GM21423 (cell line): ENCODE data around the gene RWDD1.
"Not testable (repeated sequence)": the region's sequence is repeated elsewhere in the genome, so short reads cannot be mapped to it uniquely, and the experiment has no call there.

Experiments
- ATAC-seq: cut with Tn5 transposase; IDR thresholded peaks from one replicate; pipeline ENCODE4 v1.9.1; 2021; ENCODE audit warnings: mild to moderate bottlenecking, moderate library complexity; ENCODE audit not compliant: unreplicated experiment

The RWDD1 gene

GRCh38 chr6:116604868-116605267, 33.6 kb downstream of the RWDD1 start:
- not testable (repeated sequence) for ATAC-seq

- ATAC-seq = no peak
Measured at GRCh38 chr6:116605935-116606334, 34.6 kb downstream of the RWDD1 start.

GRCh38 chr6:116611056-116611455, 39.8 kb downstream of the RWDD1 start:
- no peak for ATAC-seq

GRCh38 chr6:116615937-116616736, 44.8 kb downstream of the RWDD1 start, which contains the start of gene RSPH4A:
RSPH4A (plus strand) TSS chr6:116616479; CDS start chr6:116616624, 145 bp downstream.
- peak; percentile 99 for ATAC-seq

- ATAC-seq = peak; percentile 31
Measured at GRCh38 chr6:116616737-116617053, 45.4 kb downstream of the RWDD1 start.

- ATAC-seq = no peak
Measured at GRCh38 chr6:116624036-116624805, 52.9 kb downstream of the RWDD1 start.

- no peak for ATAC-seq
Measured at GRCh38 chr6:116625872-116626271, 54.6 kb downstream of the RWDD1 start.

- ATAC-seq = no peak
Measured at GRCh38 chr6:116629563-116629981, 58.3 kb downstream of the RWDD1 start.

- peak; percentile 88 for ATAC-seq
Measured at GRCh38 chr6:116631379-116631990, 60.2 kb downstream of the RWDD1 start.

GRCh38 chr6:116633685-116634084, 62.4 kb downstream of the RWDD1 start:
- no peak for ATAC-seq
